Measurements from ENCODE around the gene PSTK.

DNA sequence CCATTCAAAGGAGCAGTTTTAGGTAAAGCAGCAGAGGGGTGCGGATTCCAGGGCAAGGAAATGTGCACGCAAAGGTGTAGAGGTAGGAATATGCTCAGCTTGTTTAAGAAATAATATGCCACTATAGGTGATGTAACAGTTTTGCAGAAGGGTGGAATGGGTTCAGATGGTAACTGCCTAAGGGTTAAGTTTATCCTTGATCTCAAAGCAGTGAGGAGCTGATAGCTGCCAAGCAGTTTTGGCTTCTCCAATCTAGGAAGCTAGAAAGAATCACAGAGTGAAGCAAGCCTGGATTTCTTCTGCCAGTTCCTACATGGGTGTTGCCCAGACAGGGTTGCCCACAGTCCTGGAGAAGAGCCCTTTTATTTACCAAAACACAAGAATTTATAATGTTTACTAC, 34.6 kb downstream of the PSTK start:
- TF ChIP-seq, protein P1, sequence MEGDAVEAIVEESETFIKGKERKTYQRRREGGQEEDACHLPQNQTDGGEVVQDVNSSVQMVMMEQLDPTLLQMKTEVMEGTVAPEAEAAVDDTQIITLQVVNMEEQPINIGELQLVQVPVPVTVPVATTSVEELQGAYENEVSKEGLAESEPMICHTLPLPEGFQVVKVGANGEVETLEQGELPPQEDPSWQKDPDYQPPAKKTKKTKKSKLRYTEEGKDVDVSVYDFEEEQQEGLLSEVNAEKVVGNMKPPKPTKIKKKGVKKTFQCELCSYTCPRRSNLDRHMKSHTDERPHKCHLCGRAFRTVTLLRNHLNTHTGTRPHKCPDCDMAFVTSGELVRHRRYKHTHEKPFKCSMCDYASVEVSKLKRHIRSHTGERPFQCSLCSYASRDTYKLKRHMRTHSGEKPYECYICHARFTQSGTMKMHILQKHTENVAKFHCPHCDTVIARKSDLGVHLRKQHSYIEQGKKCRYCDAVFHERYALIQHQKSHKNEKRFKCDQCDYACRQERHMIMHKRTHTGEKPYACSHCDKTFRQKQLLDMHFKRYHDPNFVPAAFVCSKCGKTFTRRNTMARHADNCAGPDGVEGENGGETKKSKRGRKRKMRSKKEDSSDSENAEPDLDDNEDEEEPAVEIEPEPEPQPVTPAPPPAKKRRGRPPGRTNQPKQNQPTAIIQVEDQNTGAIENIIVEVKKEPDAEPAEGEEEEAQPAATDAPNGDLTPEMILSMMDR (IDR thresholded peaks at IDR 0.05): no peak
- no peak for TF ChIP-seq POLR2A (IDR thresholded peaks at IDR 0.05)
